A673 (cell line): Measurements from ENCODE around the gene SPECC1L.

Source experiments
- CTCF ChIP-seq: fragments of 300-800, 200-600 bp; sonication (generic); conservative IDR thresholded peaks from 2 replicates; pipeline ENCODE4 v1.5.1; 2017; ENCODE audit warnings: low read depth, mild to moderate bottlenecking, antibody characterized with exemption, low read length, moderate library complexity, mixed read lengths
- EZH2 ChIP-seq: fragments of 200-600 bp; sonication (generic); IDR thresholded peaks from 2 replicates; pipeline ENCODE4 v1.6.1; 2017; ENCODE audit warnings: borderline replicate concordance, low read depth, mild to moderate bottlenecking, mixed read lengths, antibody characterized with exemption, low read length; ENCODE audit not compliant: poor library complexity, severe bottlenecking

GRCh38 chr22:24428751-24429410 lies 158.2 kb downstream of the SPECC1L start:
- TF ChIP-seq CTCF (no peak), EZH2 (no peak)
